Right lobe of liver (tissue), 6 donors: ENCODE measurements around the gene DAZAP1. TPM values are rescaled to one million over a fixed set of nuclear protein-coding genes. Genes with fewer than 3 reads are reported as not detected.

ENCODE experiments used
- ATAC-seq, 4 donors: fragments of 200-7000 bp; cut with Tn5 transposase; one replicate each; pipeline ENCODE4 v1.9.1; 2020; ENCODE audit warnings: mild to moderate bottlenecking in 4 of 4, moderate library complexity in 4 of 4
- DNase-seq, 3 donors: peaks; one replicate each; pipeline ENCODE4 v3.0.0-alpha.2; 2020
- H3K27ac ChIP-seq, 3 donors: fragments of 200-600 bp; one replicate each; pipeline ENCODE4 v1.8.0; 2022
- H3K27me3 ChIP-seq, 2 donors: fragments of 200-600 bp; one replicate each; pipeline ENCODE4 v1.8.0; 2022
- H3K36me3 ChIP-seq, 4 donors: fragments of 200-600 bp; sonication (generic) in 1 of 4; one replicate each; pipeline versions ENCODE4 v1.5.1 to v1.8.0; 2017 to 2022; ENCODE audit warnings: control low read depth in 1 of 4
- H3K4me1 ChIP-seq, 4 donors: fragments of 200-600 bp; sonication (generic) in 1 of 4; one replicate each; pipeline versions ENCODE4 v1.5.1 to v1.8.0; 2017 to 2022; ENCODE audit warnings: control low read depth in 1 of 4
- H3K4me3 ChIP-seq, 3 donors: fragments of 200-600 bp; one replicate each; pipeline ENCODE4 v1.8.0; 2022
- H3K9me3 ChIP-seq, 4 donors: fragments of 200-600 bp; sonication (generic) in 1 of 4; one replicate each; pipeline versions ENCODE4 v1.5.1 to v1.8.0; 2017 to 2022; ENCODE audit warnings: control low read depth in 1 of 4
- POLR2A ChIP-seq: fragments of 450-650 bp; IDR thresholded peaks from one replicate; pipeline ENCODE4 v1.6.1; 2017; ENCODE audit warnings: antibody characterized with exemption, mild to moderate bottlenecking
- WGBS: methylation state at CpG from one replicate; pipeline ENCODE4 v1.1.6; 2018; ENCODE audit warnings: low coverage, low lambda C conversion rate; ENCODE audit not compliant: insufficient coverage; ENCODE audit errors: missing lambda C conversion rate; 5-methylcytosine and 5-hydroxymethylcytosine counted together
- intact Hi-C, 2 donors: fragments of 100-400 bp; cut with DNase I; formaldehyde crosslinking; loops; one replicate each; pipeline versions ENCODE4 v1.11.2 to v1.14.1; 2022
- total RNA-seq, 6 experiments: library from RNA; depleted of rRNA in 2 of 6; stranded (reverse); fragments of >200 nt in 2 of 6; fragmentation: NEBNext Ultra II Directional in 3 of 6; extraction: Animal tissue kit (Norgen Biotek cat#: 25700) in 3 of 6; gene quantifications; one replicate each; pipeline versions ENCODE4 v1.1.0 to v1.2.4, GENCODE V29; 2016 to 2023
- TF ChIP-seq, protein P1 (sequence below), 4 donors: fragments of 200-600 bp in 3 of 4; fragments of 450-650 bp in 1 of 4; IDR thresholded peaks; one replicate each; pipeline versions ENCODE4 v1.5.1 to v1.8.0; 2016 to 2022; ENCODE audit warnings: antibody characterized with exemption in 4 of 4, mild to moderate bottlenecking in 2 of 4
- donor health status: DM: no; HTN: yes; CAD: no.
- donor health status: DM: no; HTN: no; CAD: no.
- donor health status: DM: no; HTN: no; CAD: no.
- donor health status: DM: no; HTN: yes; CAD: no.
- donor health status: DM: no; HTN: yes; CAD: no.

The DAZAP1 gene
- total RNA-seq, 6 experiments from 2014 or later = 22.3 to 50.9 (median 42.2) TPM

DNA sequence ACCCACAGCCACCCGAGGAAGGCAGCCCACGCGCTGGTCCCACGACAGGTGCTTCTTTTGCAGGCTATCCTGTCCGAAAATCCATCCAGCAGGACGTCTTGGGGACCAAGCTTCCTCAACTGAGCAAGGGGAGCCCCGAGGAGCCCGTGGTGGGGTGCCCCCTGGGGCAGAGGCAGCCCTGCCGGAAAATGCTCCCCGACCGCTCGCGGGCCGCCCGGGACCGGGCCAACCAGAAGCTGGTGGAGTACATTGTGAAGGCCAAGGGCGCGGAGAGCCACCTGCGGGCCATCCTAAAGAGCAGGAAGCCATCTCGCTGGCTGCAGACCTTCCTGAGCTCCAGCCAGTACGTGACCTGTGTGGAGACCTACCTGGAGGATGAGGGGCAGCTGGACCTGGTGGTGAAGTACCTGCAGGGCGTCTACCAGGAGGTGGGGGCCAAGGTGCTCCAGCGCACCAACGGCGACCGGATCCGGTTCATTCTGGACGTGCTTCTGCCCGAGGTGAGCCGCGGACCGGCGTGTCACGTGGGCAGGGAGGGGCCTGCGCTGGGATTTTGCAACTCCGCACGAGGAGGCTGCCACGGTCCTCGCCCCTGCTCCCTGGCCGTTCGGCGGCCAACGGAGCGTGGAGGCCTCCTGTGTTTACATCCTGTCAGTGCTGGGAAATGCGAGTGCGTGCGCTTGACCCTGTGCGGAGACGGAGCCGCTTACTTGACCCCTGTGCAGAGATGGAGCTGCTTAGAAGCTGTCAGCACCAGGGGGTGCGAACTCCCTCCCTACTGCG lies 36.6 kb upstream of the DAZAP1 start:
- TF ChIP-seq, protein P1, sequence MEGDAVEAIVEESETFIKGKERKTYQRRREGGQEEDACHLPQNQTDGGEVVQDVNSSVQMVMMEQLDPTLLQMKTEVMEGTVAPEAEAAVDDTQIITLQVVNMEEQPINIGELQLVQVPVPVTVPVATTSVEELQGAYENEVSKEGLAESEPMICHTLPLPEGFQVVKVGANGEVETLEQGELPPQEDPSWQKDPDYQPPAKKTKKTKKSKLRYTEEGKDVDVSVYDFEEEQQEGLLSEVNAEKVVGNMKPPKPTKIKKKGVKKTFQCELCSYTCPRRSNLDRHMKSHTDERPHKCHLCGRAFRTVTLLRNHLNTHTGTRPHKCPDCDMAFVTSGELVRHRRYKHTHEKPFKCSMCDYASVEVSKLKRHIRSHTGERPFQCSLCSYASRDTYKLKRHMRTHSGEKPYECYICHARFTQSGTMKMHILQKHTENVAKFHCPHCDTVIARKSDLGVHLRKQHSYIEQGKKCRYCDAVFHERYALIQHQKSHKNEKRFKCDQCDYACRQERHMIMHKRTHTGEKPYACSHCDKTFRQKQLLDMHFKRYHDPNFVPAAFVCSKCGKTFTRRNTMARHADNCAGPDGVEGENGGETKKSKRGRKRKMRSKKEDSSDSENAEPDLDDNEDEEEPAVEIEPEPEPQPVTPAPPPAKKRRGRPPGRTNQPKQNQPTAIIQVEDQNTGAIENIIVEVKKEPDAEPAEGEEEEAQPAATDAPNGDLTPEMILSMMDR (IDR thresholded peaks at IDR 0.05) = no peak
- no peak for TF ChIP-seq POLR2A
- intact Hi-C loops = no loop called here
- no peaks in the 10 kb centered on the region for H3K27me3 ChIP-seq
- peaks cover 0 to 30% (median 13%) of the 10 kb centered on the region in 4 donors for H3K4me1 ChIP-seq
- WGBS = no CpG with 5 or more reads among the region's 52 CpGs
- H3K4me3 ChIP-seq = no peak overlapping the region
- no peak overlapping the region for H3K27ac ChIP-seq
- no peak for DNase-seq
- no peaks in the 10 kb centered on the region for H3K9me3 ChIP-seq
- peaks cover 0 to 65% (median 23%) of the 10 kb centered on the region in 4 donors for H3K36me3 ChIP-seq
- peak in 2 of 4 donors; percentile 9 to 46 for ATAC-seq

GRCh38 chr19:1373042-1373533 lies 34.3 kb upstream of the DAZAP1 start:
- no peak overlapping the region for H3K4me3 ChIP-seq
- ATAC-seq (peak in 1 of 4 donors; percentile 6), DNase-seq (no peak)
- peaks cover 0 to 58% (median 14%) of the 10 kb centered on the region in 4 donors for H3K36me3 ChIP-seq
- WGBS = 77% methylated on average over 12 of the region's 20 CpGs
- H3K9me3 ChIP-seq = no peaks in the 10 kb centered on the region
- H3K4me1 ChIP-seq = peaks cover 0 to 30% (median 13%) of the 10 kb centered on the region in 4 donors
- H3K27me3 ChIP-seq = no peaks in the 10 kb centered on the region
- intact Hi-C loops = no loop called here
- TF ChIP-seq, protein P1 (IDR thresholded peaks at IDR 0.05) = no peak
- TF ChIP-seq POLR2A = no peak
- peak overlapping the region; percentile 70 to 82 (median 76) for H3K27ac ChIP-seq

DNA sequence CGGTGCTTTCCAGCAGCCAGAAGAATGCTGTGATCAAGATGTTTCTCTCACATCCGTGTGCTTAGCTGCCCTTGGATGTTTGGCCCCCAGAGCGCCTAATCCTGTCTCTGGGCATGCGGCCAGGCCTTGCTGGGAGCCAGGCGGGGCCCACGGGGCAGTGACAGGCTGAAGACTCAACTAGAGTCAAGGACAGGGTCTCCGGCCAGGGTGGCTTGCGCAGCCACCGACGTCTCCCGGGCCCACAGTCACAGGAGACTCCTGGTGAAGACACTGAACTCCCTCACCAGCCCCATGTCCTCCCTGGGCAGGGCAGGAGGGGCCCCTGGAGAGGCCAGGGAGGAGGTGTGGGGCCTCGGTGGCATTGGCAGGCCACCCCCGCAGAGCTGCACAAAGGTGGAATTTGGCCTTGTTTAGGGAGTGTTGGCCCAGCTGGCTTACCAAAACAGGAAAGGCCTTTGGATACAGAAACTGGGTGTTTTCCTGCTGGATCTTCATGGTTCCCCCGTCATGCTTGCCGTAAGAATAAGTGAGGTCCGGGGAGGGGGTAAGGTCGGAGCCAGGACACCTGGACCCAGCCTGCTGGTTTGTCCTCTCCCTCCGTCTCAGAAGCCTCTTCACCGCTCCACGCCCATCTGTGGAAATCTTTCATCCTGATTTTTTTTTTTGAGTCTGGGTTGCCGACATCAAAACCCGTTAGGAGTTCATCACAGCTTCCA lies 33.7 kb upstream of the DAZAP1 start:
- intact Hi-C loops = no loop called here
- DNase-seq (peak; percentile 87), ATAC-seq (peak; percentile 76 to 79 (median 78))
- WGBS = 37% methylated on average over 16 of the region's 22 CpGs
- H3K36me3 ChIP-seq = peaks cover 0 to 60% (median 14%) of the 10 kb centered on the region in 4 donors
- no peaks in the 10 kb centered on the region for H3K27me3 ChIP-seq
- peak overlapping the region; percentile 70 to 82 (median 76) for H3K27ac ChIP-seq
- TF ChIP-seq, protein P1 (IDR thresholded peaks at IDR 0.05) = no peak
- TF ChIP-seq POLR2A = no peak
- H3K4me3 ChIP-seq = peak overlapping the region in 1 of 3 donors; percentile 8
- H3K4me1 ChIP-seq = peaks cover 0 to 30% (median 13%) of the 10 kb centered on the region in 4 donors
- H3K9me3 ChIP-seq = no peaks in the 10 kb centered on the region

DNA sequence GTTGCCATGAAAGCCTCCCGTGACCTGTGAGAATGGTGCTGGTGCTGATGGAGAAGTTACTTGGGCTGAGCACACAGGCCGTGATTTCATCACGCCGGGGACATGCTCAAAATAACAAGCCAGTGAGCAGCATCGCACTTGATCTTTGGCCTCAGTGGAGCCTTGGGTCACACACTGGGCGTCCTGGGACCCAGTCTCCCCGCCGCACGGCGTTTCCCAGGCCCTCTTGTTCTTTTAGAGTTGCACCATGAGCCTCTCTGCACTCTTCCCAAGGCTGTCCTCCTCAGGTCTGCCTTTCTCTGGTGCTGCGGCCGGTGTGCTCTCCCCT lies 33.2 kb upstream of the DAZAP1 start:
- TF ChIP-seq, protein P1 (IDR thresholded peaks at IDR 0.05) = no peak
- no peak for TF ChIP-seq POLR2A
- Histone ChIP-seq H3K36me3 (peaks cover 0 to 57% (median 14%) of the 10 kb centered on the region in 4 donors), H3K27ac (peak overlapping the region; percentile 70 to 82 (median 76)), H3K27me3 (no peaks in the 10 kb centered on the region), H3K4me3 (peak overlapping the region in 1 of 3 donors; percentile 8), H3K9me3 (no peaks in the 10 kb centered on the region), H3K4me1 (peaks cover 0 to 30% (median 13%) of the 10 kb centered on the region in 4 donors)
- DNase-seq (peak in 1 of 3 donors; percentile 68), ATAC-seq (peak; percentile 51 to 67 (median 54))
- 59% methylated on average over 4 of the region's 12 CpGs for WGBS
- intact Hi-C loops = no loop called here
